DND-41 (cell line): ENCODE results near the gene ZBTB8OS.

Experiments used
- ATAC-seq: fragments of 200-7000 bp; cut with Tn5 transposase; 3 replicates; pipeline ENCODE4 v1.9.1; 2021; ENCODE audit warnings: low read depth; ENCODE audit not compliant: insufficient read depth
- DNase-seq: peaks from one replicate; pipeline ENCODE4 v3.0.0-alpha.2; 2020
- H2AFZ ChIP-seq: 2 replicates; pipeline ENCODE4 v1.6.0; 2012; ENCODE audit warnings: low read depth, low read length
- H3K27ac ChIP-seq: 2 replicates; pipeline ENCODE4 v1.5.1; 2012; ENCODE audit warnings: low read length, inconsistent platforms
- H3K27me3 ChIP-seq: fragments of 200-600 bp; sonication (generic); 2 replicates; pipeline ENCODE4 v1.6.0; 2012; ENCODE audit warnings: low read length, mild to moderate bottlenecking, inconsistent platforms; ENCODE audit not compliant: insufficient read depth, poor library complexity
- H3K36me3 ChIP-seq: 2 replicates; pipeline ENCODE4 v1.5.1; 2012; ENCODE audit warnings: low read length, inconsistent platforms; ENCODE audit not compliant: insufficient read depth
- H3K4me1 ChIP-seq: 2 replicates; pipeline ENCODE4 v1.5.1; 2012; ENCODE audit warnings: mild to moderate bottlenecking, low read length; ENCODE audit not compliant: insufficient read depth
- H3K4me2 ChIP-seq: 2 replicates; pipeline ENCODE4 v1.6.0; 2012; ENCODE audit warnings: mild to moderate bottlenecking, moderate library complexity, low read length, inconsistent platforms; ENCODE audit not compliant: insufficient read depth
- H3K4me3 ChIP-seq, 2 experiments: fragments of 200-600 bp in 1 of 2; shearing (Covaris generic) in 1 of 2; 2 replicates each; pipeline ENCODE4 v1.5.1; 2012 to 2016; ENCODE audit warnings: inconsistent platforms in 2 of 2, low read length in 2 of 2, mild to moderate bottlenecking in 2 of 2, low read depth in 1 of 2, moderate library complexity in 1 of 2
- H3K79me2 ChIP-seq: 2 replicates; pipeline ENCODE4 v1.6.0; 2012; ENCODE audit warnings: low read length, inconsistent platforms; ENCODE audit not compliant: insufficient read depth
- H3K9ac ChIP-seq: 2 replicates; pipeline ENCODE4 v1.6.0; 2012; ENCODE audit warnings: low read depth, mild to moderate bottlenecking, inconsistent platforms, low read length, moderate library complexity
- H3K9me3 ChIP-seq: 2 replicates; pipeline ENCODE4 v1.5.1; 2012; ENCODE audit warnings: low read length, moderate library complexity, mild to moderate bottlenecking, inconsistent platforms; ENCODE audit not compliant: insufficient read depth, severe bottlenecking
- H4K20me1 ChIP-seq: 2 replicates; pipeline ENCODE4 v1.6.0; 2012; ENCODE audit warnings: low read length; ENCODE audit not compliant: insufficient read depth
- CTCF ChIP-seq: IDR thresholded peaks from 2 replicates; pipeline ENCODE4 v1.5.1; 2012; ENCODE audit warnings: borderline replicate concordance, low read length, moderate library complexity, mild to moderate bottlenecking; ENCODE audit not compliant: poor library complexity, severe bottlenecking; ENCODE audit errors: extremely low read depth
- EZH2 ChIP-seq: IDR thresholded peaks from 3 replicates; pipeline ENCODE4 v1.6.1; 2012; ENCODE audit warnings: borderline replicate concordance, low read depth, mild to moderate bottlenecking, moderate library complexity, low read length, inconsistent platforms; ENCODE audit not compliant: severe bottlenecking

ZBTB8OS gene

GRCh38 chr1:32652244-32652962, 2.1 kb upstream of the ZBTB8OS start:
- peak overlapping the region; percentile 80 for H3K4me2 ChIP-seq
- H2AFZ ChIP-seq = no peak overlapping the region
- peak overlapping the region; percentile 98 for H3K27ac ChIP-seq
- H3K36me3 ChIP-seq = peaks cover 59% of the 10 kb centered on the region
- peaks cover 36% of the 10 kb centered on the region for H4K20me1 ChIP-seq
- no peaks in the 10 kb centered on the region for H3K9me3 ChIP-seq
- H3K4me3 ChIP-seq = peak overlapping the region; percentile 70 to 85; a peak in 3 of 4 replicates
- no peaks in the 10 kb centered on the region for H3K27me3 ChIP-seq
- ATAC-seq (no peak), DNase-seq (no peak)
- TF ChIP-seq CTCF = no peak
- TF ChIP-seq EZH2 = no peak
- H3K79me2 ChIP-seq = peaks cover 93% of the 10 kb centered on the region
- H3K9ac ChIP-seq = peak overlapping the region; percentile 93
- peaks cover 69% of the 10 kb centered on the region for H3K4me1 ChIP-seq

DNA sequence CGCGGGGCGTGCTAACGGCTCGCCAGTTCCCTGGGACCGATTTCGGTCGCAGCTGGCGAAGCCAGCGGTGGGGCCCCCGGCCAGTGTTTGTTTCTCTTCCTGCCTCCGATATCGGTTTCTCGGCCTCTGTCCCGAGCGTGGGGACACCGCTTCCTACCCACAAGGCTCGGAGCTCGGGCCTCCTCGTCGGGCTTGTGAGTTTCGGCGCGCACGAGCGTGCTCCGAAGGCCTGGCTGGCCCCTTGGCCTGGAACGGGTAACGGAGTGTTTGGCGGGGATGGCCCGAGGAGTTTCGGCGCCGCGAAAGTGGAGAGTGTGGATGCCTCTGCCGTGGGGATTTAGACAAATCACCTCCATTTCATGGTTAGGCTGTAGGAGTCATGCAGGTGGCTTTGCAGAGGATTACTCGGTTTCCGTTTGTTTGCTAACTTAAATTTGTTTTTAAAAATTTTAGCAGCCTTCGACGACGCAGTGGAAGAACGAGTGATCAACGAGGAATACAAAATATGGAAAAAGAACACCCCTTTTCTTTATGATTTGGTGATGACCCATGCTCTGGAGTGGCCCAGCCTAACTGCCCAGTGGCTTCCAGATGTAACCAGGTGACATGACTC, 1.2 kb upstream of the ZBTB8OS start:
- TF ChIP-seq EZH2 (no peak), CTCF (no peak)
- H3K27me3 ChIP-seq = no peaks in the 10 kb centered on the region
- ATAC-seq (peak; percentile 4; the same call in 2 of the 3 replicates), DNase-seq (no peak)
- H3K27ac ChIP-seq = peak overlapping the region; percentile 98
- no peaks in the 10 kb centered on the region for H3K9me3 ChIP-seq
- peak overlapping the region; percentile 82 for H2AFZ ChIP-seq
- peak overlapping the region; percentile 80 for H3K4me2 ChIP-seq
- peaks cover 28% of the 10 kb centered on the region for H4K20me1 ChIP-seq
- H3K4me3 ChIP-seq = peak overlapping the region; percentile 70 to 85
- H3K4me1 ChIP-seq = peaks cover 61% of the 10 kb centered on the region
- H3K36me3 ChIP-seq = peaks cover 55% of the 10 kb centered on the region
- H3K79me2 ChIP-seq = peaks cover 93% of the 10 kb centered on the region
- H3K9ac ChIP-seq = peak overlapping the region; percentile 93

GRCh38 chr1:32650752-32651460, 556 bp upstream of the ZBTB8OS start, which contains the start of gene RBBP4:
TSS of gene RBBP4 (plus strand) at chr1:32651208. CDS start at chr1:32651307, 99 bp downstream.
- Histone ChIP-seq H3K79me2 (peaks cover 91% of the 10 kb centered on the region), H3K4me3 (peak within 1 kb of the TSS; percentile 70 to 85), H4K20me1 (peaks cover 21% of the 10 kb centered on the region), H2AFZ (peak within 1 kb of the TSS; percentile 94), H3K4me2 (peak within 1 kb of the TSS; percentile 80), H3K9ac (peak within 1 kb of the TSS; percentile 93), H3K4me1 (peaks cover 56% of the 10 kb centered on the region), H3K9me3 (no peaks in the 10 kb centered on the region), H3K36me3 (peaks cover 50% of the 10 kb centered on the region), H3K27me3 (no peaks in the 10 kb centered on the region), H3K27ac (peak within 1 kb of the TSS; percentile 100)
- DNase-seq (peak; percentile 99), ATAC-seq (peak; percentile 88)
- TF ChIP-seq EZH2 (no peak), CTCF (peak; percentile 8)
